ENCODE results near the gene SPOPL.
"Not testable (repeated sequence)": the region's sequence is repeated elsewhere in the genome, so short reads cannot be mapped to it uniquely, and the experiment has no call there.

SPOPL gene

GRCh38 chr2:138531913-138532312 lies 30.3 kb downstream of the SPOPL start:
- no peak for DNase-seq

- no peak for DNase-seq
These were observed 33.2 kb downstream of the SPOPL start for GRCh38 chr2:138534791-138535190.

- DNase-seq, result no peak
These were observed 34.7 kb downstream of the SPOPL start for GRCh38 chr2:138536302-138536701.

DNA sequence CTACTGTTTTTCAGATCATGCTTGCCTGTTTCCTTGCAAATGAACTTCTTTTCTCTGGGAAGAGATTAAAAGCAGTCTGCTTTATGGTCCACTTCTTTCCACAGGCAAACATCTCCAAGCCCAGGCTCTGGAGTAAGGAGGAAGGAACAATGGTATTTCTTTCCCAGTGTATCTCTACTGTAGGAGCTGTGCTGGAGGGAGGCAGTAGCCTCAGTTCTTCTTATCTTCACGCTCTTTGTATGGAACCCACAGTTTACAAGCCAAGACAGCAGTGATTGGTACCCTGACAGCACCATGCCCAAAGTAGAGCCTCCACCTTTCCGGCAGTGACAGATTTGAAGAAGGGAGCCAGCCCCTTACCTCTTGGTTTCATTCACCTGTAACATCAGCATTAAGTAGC lies 35.2 kb downstream of the SPOPL start:
- no peak for DNase-seq

DNA sequence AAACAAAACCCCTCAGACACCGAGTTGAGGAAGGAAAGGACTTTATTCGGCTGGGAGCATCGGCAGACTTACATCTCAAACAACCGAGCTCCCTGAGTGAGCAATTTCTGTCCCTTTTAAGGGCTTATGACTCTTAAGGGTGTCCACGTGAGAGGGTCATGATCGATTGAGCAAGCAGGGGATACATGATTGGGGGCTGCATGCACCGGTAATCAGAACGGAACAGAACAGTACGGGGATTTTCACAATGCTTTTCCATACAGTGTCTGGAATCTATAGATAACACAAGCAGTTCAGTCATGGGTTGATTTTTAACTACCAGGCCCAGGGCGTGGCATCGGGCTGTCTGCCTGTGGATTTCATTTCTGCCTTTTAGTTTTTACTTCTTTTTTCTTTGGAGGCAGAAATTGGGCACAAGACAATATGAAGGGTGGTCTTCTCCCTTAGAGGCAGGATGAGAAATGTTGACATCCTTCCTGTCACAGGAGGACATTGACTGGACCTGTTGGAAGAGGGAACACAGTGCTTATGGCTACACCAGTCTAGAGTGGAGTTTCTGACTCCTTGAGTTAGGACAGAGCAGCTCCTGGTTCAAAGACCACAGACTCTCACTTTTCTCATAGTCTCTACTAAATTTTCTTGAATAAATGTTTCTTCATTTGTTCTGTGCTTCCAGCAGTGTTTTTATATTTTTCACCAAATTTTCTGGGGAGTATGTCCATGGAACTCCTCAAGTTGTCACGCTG lies 35.8 kb downstream of the SPOPL start:
- DNase-seq, result no peak

DNA sequence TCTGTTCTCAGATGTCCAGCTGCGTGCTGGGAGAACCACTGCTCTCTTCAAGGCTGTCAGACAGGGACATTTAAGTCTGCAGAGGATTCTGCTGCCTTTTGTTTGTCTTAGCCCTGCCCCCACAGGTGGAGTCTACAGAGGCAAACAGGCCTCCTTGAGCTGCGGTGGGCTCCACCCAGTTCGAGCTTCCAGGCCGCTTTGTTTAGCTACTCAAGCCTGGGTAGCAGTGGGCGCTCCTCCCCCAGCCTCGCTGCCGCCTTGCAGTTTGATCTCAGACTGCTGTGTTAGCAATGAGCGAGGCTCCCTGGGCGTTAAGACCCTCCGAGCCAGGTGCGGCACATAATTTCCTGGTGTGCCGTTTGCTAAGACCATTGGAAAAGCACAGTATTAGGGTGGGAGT lies 42.6 kb downstream of the SPOPL start:
- not testable (repeated sequence) for DNase-seq

GRCh38 chr2:138548796-138549195 lies 47.2 kb downstream of the SPOPL start:
- DNase-seq, result no peak

DNA sequence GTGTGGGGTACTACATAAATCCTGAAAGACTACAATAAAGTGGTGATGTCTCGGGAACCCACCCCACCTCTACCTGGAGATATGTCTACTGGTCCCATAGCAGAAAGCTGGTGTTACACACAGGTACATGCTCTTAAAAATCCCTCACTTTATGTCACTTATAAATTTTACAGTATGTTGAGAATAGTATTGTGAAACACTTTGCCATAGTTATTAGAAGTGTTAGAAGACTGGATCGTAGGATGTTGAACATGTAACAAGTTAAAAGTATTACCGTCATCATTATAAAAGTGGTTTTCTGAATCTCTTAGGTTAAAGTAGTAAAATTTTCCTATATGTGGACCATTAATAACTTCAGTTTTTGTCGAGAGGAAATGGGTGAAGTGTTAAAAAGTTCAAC lies 48.6 kb downstream of the SPOPL start:
- DNase-seq, result no peak

DNA sequence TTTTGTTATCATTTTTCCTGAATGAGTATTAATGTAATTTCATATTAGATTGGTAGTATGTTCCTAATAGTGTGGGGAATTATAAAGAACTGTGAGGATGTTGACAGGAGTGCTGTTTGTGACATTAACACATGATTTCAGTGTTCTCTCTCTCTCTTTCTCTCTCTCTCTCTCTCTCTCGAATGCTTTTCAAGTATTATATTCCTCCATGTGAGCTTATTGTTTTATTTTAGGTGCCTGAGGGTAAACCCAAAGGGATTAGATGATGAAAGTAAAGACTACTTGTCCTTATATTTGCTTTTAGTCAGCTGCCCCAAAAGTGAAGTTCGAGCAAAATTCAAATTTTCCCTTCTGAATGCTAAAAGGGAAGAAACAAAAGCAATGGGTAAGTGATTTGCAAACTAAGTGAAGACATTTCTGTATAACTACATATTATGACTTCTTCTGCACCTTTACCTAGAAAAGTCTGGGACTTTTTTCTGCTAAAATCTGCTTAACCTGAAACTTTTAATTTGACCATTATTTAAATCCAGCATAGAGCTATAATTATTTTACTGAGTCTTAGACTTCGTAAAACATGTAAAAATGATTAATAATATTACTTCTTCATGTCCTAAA lies 49.2 kb downstream of the SPOPL start:
- DNase-seq, result no peak

DNA sequence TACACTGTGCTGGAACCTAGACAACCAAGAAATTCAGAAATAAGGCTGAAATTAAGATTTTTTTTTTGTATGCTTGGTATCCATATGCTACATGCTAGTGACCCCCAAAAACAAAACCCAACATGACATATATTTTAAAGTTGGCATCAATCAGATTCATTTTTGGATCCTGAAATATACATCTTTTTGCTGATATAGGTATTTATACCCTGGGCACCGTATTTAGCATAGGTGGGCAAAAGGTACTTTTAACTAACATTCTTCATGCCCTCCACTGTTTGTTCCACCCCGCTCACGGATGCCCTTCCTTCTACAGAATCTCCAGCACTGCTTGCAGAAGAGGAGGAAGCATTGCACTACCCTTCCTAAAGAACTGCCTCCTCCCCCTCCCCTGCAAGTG lies 52.6 kb downstream of the SPOPL start:
- no peak for DNase-seq

GRCh38 chr2:138559641-138560040 lies 58.1 kb downstream of the SPOPL start:
- DNase-seq, result no peak

DNA sequence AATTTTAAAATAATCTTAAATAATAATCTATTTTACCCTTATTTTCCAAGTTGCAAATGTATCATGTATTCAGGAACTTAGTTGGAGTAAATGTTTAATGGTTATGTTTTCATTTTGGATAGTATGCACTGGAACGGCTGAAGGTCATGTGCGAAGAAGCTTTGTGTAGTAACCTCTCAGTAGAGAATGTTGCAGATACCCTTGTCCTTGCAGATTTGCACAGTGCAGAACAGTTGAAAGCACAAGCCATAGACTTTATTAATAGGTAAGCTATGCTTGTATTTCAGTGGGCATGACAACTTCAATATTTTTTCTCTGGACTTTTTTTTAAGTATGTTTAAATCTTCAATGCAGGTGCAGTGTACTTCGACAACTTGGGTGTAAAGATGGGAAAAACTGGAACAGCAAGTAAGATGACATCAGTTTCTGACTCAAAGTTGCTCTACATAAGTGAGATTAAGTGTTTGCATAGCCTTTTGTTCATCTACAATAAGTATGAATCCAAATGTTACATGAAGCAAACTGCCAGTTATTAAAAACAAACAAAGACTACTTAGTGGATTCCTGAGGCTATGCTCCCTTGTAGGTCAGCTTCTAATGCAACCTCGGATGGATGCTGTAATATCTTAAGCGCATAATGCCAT lies 63.1 kb downstream of the SPOPL start:
- DNase-seq, result no peak

GRCh38 chr2:138565230-138565598 lies 63.6 kb downstream of the SPOPL start:
- no peak for DNase-seq

GRCh38 chr2:138572318-138572717 lies 70.7 kb downstream of the SPOPL start:
- DNase-seq, result no peak

- DNase-seq, result no peak
These were observed 75.5 kb downstream of the SPOPL start for GRCh38 chr2:138577066-138577465.

- DNase-seq, result no peak
These were observed 78.0 kb downstream of the SPOPL start for GRCh38 chr2:138579556-138579955.

- DNase-seq, result no peak
These were observed 80.3 kb downstream of the SPOPL start for GRCh38 chr2:138581909-138582308.

GRCh38 chr2:138589663-138590062 lies 88.1 kb downstream of the SPOPL start:
- DNase-seq, result no peak

DNA sequence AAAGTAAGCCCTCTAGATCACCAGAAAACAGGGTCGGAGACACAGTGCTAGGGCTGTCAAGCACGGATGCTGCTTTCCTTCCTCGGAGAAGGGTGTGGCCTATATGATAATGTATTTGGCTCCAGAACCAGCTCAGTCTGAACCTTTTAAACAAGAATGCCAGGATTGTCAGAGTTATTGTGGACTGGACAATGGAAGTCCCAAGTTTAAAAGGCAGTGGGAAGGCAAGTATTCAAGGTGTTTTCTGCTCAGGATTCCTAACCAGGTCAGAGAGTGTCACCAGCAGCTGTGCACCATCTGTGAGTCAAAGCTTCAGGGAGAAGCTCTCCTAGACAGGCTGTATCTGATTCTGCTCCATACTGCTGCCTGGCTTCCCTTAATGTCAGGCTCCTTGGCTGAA lies 94.8 kb downstream of the SPOPL start:
- no peak for DNase-seq

- no peak for DNase-seq
These were observed 99.3 kb downstream of the SPOPL start for GRCh38 chr2:138600732-138601457.

DNA sequence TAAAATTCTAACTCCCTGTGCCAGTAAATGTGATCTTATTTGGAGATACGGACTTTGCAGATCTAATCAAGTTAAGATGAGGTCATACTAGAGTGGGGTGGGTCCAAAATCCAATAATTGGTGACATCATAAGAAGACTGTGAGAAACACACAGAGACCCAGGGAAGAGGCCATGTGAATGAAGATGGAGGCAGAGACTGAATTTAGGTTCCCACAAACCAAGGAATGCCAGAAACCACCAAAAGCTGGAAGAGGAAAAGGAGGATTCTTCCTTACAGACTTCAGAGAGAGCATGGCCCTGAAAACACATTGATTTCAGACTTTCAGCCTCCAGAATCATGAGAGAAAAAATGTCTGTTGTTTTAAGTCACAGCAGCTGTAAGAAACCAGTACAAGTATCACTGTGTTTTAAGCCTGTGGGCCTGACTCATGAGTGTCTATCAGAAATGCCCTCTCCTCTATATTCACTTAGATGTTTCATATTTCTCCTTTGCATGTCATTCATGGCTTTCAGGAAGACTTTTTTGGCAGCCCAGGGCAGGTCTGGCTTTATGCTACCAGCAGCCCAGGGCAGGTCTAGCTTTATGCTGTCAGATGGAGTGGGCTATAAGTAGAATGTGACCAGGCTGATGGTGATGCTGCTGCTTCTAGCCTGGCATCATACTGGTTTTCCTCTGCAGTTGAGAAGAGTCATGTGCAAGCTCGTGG lies 100.0 kb downstream of the SPOPL start:
- no peak for DNase-seq

- DNase-seq, result no peak
These were observed 100.5 kb downstream of the SPOPL start for GRCh38 chr2:138602166-138602460.

- DNase-seq, result no peak
These were observed 106.2 kb downstream of the SPOPL start for GRCh38 chr2:138607746-138608145.
